Forelimb muscle (tissue), 1 donor: ENCODE results near the gene INPPL1. TPM values are rescaled to one million over a fixed set of nuclear protein-coding genes. Genes with fewer than 3 reads are reported as not detected.

Experiments used
- DNase-seq: peaks from one replicate; pipeline ENCODE4 v3.0.0-alpha.2; 2013; ENCODE audit warnings: low read depth
- polyA plus RNA-seq: library from polyadenylated mRNA; unstranded; fragments of 120-200 nt; gene quantifications from one replicate; pipeline ENCODE4 v1.2.1, GENCODE V29; 2013; ENCODE audit not compliant: insufficient read length

Gene INPPL1
- polyA plus RNA-seq, 1 donor, result 151 TPM

DNA sequence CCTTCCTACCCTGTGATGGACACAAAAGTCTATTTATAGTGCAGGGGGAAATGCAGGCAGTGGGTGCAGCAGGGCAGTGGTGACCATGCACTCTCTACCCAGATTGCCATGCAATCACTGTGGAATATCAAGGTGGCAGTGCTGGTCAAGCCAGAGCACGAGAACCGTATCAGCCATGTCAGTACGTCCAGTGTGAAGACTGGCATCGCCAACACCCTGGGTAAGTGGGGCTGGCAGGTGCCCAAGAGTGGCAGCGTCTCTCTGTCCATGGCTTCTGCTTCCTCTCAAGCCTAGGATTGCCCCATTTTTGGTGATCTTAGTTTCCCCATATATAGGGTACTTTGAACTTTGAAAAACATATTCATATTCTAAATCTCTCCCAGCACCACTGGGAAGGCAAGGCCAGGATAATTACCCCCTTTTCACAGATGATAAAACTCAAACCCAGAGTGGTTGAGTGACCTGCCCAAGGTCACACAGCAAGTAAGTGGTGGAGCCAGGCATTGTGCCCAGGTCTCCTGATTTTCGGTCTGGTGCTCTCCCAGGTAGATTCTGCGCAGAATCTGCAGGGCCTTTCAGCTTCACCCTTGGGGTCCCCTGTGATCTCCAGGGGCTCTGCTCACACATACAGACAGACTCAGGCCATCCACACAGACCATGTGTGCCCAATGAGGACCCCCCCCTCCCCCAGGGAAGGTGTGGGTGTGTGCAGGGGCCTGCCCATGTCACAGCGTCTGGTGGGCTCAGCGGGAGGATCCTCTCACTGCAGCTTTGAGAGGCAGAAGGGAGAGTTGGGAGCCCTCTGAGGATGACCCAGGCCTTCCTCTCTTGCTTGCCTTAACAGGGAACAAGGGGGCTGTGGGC is 7.1 kb downstream of the INPPL1 start:
- DNase-seq, result no peak

- no peak for DNase-seq
Observed at GRCh38 chr11:72232260-72233055, 7.9 kb downstream of the INPPL1 start.

DNA sequence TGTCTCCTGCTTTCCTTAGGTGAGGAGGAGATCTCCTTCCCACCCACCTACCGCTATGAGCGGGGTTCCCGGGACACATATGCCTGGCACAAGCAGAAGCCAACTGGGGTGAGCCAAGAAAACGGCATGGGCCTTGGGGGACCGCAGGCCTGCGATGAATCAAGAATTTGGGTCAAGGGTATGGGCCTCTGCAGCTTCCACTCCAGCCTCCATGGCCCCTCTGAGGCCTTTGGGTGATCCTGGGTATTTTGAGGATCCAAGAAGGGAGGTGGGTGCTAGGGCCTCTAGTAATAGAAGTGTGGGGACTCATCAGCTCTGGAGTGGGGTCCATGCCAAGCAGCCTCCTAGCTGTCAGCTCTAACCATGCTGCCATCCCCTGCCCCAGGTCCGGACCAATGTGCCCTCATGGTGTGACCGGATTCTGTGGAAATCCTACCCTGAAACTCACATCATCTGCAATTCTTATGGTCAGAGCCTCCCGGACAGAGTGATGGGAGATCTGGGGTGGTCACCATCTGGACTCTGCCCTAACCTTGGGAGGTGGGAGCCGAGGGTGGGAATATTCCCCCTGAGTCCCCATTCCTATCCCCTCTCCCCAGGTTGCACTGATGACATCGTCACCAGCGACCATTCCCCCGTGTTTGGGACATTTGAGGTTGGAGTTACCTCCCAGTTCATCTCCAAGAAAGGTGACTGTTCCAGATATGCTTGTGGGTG is 8.6 kb downstream of the INPPL1 start:
- no peak for DNase-seq

DNA sequence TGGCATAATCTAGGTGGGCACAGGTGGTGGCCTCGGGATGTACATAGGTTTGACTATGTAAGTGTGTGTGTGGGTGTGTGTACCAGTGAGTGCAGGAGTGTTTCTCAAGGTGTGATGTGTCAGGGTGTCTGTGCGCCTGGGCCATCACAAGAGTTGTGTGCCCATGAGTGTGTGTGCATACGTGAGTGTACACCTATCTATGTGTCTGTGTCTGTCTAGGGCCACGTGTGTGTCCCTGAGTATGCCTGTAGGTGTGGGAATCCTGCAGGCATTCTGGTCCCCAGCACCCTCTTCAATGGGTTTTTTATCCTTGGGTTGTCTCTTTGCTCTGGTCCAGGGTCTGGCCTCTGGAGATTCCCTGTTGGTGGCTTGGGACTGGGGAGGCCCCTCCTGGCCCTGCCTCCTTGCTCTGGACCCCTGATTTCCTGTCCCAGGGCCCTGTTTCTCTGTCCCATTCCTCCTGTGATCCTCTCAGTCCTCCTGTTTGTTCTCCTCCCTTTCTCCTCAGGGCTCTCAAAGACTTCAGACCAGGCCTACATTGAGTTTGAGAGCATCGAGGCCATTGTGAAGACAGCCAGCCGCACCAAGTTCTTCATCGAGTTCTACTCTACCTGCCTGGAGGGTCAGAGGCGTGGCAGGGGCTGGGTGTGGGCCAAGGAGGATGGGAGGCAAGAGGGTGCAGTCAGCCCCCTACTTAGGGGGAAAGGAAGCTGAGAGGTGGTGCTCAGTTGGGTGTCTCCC is 9.4 kb downstream of the INPPL1 start:
- no peak for DNase-seq

DNA sequence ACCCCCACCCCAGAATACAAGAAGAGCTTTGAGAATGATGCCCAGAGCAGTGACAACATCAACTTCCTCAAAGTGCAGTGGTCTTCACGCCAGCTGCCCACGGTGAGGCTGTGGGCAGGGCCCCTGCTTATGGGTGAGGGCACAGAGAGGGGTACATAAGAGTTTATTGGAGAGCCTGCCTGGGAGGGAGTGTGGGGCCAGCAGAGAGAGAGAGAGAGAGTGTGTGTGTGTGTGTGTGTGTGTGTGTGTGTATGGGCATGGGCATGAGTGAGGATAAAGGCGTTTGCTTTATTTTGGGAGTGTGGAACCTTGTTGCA is 9.9 kb downstream of the INPPL1 start:
- DNase-seq, result no peak

DNA sequence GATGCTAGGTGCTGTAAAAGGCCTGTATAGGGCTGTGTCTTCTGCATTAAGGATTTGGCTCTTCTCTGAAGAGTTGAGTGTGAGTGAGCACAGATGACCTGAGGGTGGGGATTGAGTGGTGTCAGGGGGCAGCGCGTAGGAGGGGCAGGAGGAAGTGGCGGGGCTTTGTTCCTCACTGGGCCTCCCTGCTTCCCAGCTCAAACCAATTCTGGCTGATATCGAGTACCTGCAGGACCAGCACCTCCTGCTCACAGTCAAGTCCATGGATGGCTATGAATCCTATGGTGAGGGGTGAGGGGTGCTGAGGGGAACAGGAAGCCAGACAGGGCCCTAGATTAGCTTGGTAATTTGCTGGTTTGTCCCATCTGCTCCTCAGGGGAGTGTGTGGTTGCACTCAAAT is 10.4 kb downstream of the INPPL1 start:
- DNase-seq, result no peak

GRCh38 chr11:72235351-72236057 is 10.9 kb downstream of the INPPL1 start:
- DNase-seq, result no peak

DNA sequence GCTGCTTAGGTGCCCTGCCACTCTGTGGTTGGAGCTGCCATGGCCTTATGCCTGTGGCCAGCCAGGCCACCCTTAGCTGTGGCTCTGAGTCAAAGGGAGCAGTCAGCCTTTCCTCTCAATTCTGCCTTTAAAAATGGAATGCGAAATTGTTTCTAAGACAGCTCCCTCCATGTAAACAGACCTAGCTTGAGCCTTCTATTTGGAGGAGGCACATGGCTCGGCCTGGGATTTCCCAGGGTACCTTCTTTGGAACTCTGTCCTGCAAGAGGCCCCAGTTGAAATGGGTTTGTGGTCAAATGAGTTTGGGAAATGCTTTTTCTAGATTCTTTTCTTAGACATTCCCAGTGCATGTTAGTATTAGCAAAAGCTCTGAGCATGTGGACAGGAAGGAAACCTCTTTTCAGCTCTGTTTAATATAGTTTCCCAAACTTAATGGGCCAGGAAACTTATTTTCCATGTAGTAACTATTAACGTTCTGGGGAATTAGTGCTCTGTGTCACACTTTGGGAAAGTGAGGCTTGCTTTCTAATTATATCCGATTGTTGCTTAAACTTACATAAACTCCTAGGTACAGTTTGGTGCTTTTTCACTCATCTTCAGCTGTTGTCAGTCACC is 11.6 kb downstream of the INPPL1 start:
- no peak for DNase-seq

DNA sequence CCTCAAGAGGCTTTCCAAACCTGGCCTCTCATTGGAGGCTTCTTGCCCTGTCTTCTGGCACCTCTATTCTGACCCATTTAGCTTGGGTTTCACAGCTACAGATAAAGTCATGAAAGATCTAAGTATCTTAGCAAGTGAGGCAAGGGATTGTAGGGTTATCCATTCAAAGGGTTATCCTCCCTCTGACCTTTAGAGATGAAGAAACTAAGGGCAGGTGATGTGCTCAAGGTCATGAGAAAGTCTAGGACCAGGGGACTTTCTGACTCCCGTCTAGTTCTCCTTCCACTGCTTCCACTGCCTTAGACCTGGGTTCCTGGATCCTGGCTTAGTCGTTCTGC is 12.2 kb downstream of the INPPL1 start:
- no peak for DNase-seq

DNA sequence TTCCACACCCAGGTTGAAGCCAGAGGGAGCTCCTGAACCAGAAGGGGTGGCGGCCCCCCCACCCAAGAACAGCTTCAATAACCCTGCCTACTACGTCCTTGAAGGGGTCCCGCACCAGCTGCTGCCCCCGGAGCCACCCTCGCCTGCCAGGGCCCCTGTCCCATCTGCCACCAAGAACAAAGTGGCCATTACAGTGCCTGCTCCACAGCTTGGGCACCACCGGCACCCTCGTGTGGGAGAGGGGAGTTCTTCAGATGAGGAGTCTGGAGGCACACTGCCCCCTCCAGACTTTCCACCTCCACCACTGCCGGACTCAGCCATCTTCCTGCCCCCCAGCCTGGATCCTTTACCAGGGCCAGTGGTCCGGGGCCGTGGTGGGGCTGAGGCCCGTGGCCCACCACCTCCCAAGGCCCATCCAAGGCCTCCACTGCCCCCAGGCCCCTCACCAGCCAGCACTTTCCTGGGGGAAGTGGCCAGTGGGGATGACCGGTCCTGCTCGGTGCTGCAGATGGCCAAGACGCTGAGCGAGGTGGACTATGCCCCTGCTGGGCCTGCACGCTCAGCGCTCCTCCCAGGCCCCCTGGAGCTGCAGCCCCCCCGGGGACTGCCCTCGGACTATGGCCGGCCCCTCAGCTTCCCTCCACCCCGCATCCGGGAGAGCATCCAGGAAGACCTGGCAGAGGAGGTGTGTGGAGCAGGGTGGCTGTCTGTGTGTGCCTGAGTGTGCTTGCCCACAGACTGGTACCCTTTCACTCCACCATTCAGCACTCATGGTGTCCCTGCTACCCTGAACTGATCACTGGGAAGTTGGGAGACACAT is 12.8 kb downstream of the INPPL1 start:
- DNase-seq, result no peak

DNA sequence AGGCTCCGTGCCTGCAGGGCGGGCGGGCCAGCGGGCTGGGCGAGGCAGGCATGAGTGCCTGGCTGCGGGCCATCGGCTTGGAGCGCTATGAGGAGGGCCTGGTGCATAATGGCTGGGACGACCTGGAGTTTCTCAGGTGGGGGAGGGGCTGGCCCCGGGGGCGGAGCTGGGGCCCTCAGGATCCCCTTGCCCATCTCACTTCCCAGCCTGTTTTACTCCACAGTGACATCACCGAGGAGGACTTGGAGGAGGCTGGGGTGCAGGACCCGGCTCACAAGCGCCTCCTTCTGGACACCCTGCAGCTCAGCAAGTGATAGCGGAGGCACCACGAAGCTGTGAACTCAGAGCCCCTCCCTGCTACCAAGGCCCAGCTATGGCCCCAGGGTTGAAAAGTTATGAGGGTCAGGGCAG is 13.5 kb downstream of the INPPL1 start:
- DNase-seq, result no peak

DNA sequence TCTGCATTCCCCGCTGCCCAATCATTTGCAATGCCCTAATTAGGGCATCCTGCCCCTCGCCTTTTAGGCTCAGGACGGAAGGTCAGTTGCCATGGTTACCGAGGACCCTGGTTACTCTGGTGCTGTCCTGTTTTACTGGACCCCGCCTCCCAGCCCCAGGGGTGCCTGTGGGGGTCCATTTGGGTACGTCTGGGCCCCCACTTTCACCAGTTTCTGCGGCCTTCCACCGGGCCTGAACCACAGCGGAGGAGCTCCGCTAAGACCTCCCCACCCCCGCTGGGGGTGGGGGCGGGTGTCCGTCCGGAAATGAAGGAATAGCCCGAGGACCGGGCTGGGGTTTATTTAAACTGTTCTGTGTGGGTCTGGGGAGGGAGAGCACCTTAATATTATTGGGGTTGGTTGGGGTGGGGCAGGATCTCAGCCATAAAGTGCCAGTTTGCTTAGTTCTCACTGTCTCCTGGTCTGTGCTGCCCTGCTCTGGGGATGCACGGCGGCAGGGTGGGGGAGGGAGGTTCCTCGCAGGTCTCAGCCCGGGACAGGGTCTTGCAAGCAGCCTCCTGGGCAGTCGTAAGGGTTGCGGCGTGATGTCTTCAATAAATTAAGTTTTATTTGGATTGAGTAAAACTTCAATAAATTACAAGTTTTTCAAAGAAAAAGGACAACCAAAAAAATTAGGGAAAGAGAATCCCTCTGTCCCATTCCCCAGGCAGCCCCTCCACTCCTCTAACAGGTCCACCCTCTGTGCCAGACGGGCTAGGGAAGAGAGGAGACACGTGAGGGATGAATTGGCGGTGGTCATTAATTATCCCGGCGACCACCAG is 14.1 kb downstream of the INPPL1 start:
- no peak for DNase-seq

- DNase-seq, result no peak
Observed at GRCh38 chr11:72239313-72239848, 14.8 kb downstream of the INPPL1 start.

GRCh38 chr11:72239849-72240460 is 15.4 kb downstream of the INPPL1 start:
- no peak for DNase-seq

- DNase-seq, result no peak
Observed at GRCh38 chr11:72240461-72241290, 16.1 kb downstream of the INPPL1 start.

DNA sequence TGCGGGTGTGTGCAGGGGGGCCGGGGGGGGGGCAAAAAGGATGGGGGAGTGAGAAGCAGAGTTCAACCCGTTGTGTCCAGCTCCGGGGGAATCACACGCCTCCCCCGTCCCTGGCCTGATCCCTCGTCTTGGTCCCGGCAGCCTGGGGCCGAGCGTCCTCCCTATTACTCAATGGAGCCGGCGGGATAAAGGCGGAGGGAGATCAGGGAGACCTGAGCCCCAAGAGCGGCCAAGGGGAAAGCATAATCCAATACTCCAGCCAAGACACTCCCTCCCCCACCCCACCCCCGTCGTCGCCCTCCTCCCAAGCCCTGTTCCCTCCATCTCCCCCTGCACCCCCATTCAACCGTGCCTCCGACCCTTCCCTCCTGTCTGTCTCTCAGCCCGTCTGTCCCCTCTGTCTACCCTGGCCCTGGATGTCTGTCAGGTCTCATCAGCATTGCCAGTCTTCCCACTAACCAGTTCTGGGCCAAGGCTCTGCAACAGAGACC is 16.8 kb downstream of the INPPL1 start:
- no peak for DNase-seq

- no peak for DNase-seq
Observed at GRCh38 chr11:72242141-72242540, 17.6 kb downstream of the INPPL1 start.
